GM12891 (cell line): ENCODE data around the gene RIC8A.

ENCODE experiments used
- POLR2A ChIP-seq: IDR thresholded peaks from 2 replicates; pipeline ENCODE4 v1.6.1; 2011; ENCODE audit warnings: low read depth, low read length, control low read depth
- POLR2AphosphoS5 ChIP-seq: IDR thresholded peaks from 2 replicates; pipeline ENCODE4 v1.6.1; 2011; ENCODE audit warnings: low read depth, low read length, control low read depth
- SPI1 ChIP-seq: IDR thresholded peaks from 2 replicates; pipeline ENCODE4 v1.6.1; 2011; ENCODE audit warnings: low read depth, low read length, control low read depth
- TAF1 ChIP-seq: IDR thresholded peaks from 2 replicates; pipeline ENCODE4 v1.6.1; 2011; ENCODE audit warnings: low read depth, low read length, control low read depth

DNA sequence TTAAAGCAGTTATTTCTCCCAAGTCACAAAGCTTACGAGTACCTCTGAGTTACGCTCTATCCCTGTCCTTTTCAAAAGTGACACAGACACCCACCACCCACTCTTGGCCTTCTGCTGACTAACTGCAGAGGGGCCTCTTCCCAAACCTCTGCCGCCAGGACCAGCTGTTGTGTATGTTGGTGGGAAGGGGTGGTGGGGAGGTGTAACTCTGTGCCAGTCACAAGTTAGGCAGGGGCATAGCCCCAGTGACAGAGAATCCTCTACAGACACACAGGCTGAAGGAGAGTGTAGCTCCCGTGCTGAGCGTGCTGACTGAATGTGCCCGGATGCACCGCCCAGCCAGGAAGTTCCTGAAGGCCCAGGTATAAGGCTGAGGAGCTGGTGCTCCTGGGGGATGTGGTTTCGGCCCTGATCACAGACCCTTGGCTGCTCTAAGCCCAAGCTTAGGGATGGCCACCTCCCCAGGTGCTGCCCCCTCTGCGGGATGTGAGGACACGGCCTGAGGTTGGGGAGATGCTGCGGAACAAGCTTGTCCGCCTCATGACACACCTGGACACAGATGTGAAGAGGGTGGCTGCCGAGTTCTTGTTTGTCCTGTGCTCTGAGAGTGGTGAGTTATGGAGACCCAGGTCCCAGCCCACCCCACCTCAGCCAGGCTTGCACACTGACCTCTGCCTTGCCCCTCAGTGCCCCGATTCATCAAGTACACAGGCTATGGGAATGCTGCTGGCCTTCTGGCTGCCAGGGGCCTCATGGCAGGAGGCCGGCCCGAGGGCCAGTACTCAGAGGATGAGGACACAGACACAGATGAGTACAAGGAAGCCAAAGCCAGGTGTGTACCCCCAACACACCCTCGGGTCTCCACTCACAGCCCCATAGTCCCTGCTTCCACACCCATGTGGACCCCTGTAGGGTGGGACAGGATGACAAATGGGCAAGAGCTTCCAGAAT, 4.9 kb downstream of the RIC8A start:
- TF ChIP-seq POLR2A (no peak), POLR2AphosphoS5 (no peak), SPI1 (no peak), TAF1 (no peak)
